IPS-18a (cell line): Measurements from ENCODE around the gene RBP3.

Experiments used
- H3K27ac ChIP-seq: one replicate; pipeline ENCODE4 v1.5.1; 2013; ENCODE audit warnings: low read length
- H3K27me3 ChIP-seq: one replicate; pipeline ENCODE4 v1.6.1; 2013; ENCODE audit warnings: mild to moderate bottlenecking, low read length; ENCODE audit not compliant: control insufficient read depth, insufficient read depth
- H3K36me3 ChIP-seq: one replicate; pipeline ENCODE4 v1.6.1; 2013; ENCODE audit warnings: low read depth, low read length; ENCODE audit not compliant: control insufficient read depth
- H3K4me1 ChIP-seq: one replicate; pipeline ENCODE4 v1.6.1; 2013; ENCODE audit warnings: low read depth, low read length; ENCODE audit not compliant: control insufficient read depth
- H3K4me3 ChIP-seq: one replicate; pipeline ENCODE4 v1.5.1; 2013; ENCODE audit warnings: low read length
- H3K9ac ChIP-seq: one replicate; pipeline ENCODE4 v1.6.1; 2013; ENCODE audit warnings: mild to moderate bottlenecking, low read length, moderate library complexity
- H3K9me3 ChIP-seq: one replicate; pipeline ENCODE4 v1.6.1; 2013; ENCODE audit warnings: low read depth, low read length; ENCODE audit not compliant: control insufficient read depth

Gene RBP3

GRCh38 chr10:47330804-47331203, 17.4 kb upstream of the RBP3 start:
- Histone ChIP-seq H3K9me3 (no peaks in the 10 kb centered on the region), H3K4me3 (no peak overlapping the region), H3K9ac (no peak overlapping the region), H3K36me3 (no peaks in the 10 kb centered on the region), H3K27ac (no peak overlapping the region), H3K27me3 (no peaks in the 10 kb centered on the region), H3K4me1 (no peaks in the 10 kb centered on the region)

GRCh38 chr10:47331491-47331890, 16.7 kb upstream of the RBP3 start:
- no peak overlapping the region for H3K4me3 ChIP-seq
- no peaks in the 10 kb centered on the region for H3K36me3 ChIP-seq
- no peak overlapping the region for H3K27ac ChIP-seq
- no peaks in the 10 kb centered on the region for H3K4me1 ChIP-seq
- no peaks in the 10 kb centered on the region for H3K9me3 ChIP-seq
- H3K27me3 ChIP-seq = no peaks in the 10 kb centered on the region
- no peak overlapping the region for H3K9ac ChIP-seq

- H3K9ac ChIP-seq = no peak overlapping the region
- no peak overlapping the region for H3K27ac ChIP-seq
- no peaks in the 10 kb centered on the region for H3K9me3 ChIP-seq
- H3K27me3 ChIP-seq = no peaks in the 10 kb centered on the region
- H3K36me3 ChIP-seq = no peaks in the 10 kb centered on the region
- H3K4me3 ChIP-seq = no peak overlapping the region
- no peaks in the 10 kb centered on the region for H3K4me1 ChIP-seq
Measured at GRCh38 chr10:47331954-47332353, 16.2 kb upstream of the RBP3 start.

GRCh38 chr10:47332371-47332770, 15.8 kb upstream of the RBP3 start:
- Histone ChIP-seq H3K4me1 (no peaks in the 10 kb centered on the region), H3K9me3 (no peaks in the 10 kb centered on the region), H3K4me3 (no peak overlapping the region), H3K27me3 (no peaks in the 10 kb centered on the region), H3K36me3 (no peaks in the 10 kb centered on the region), H3K9ac (no peak overlapping the region), H3K27ac (no peak overlapping the region)

- Histone ChIP-seq H3K9ac (no peak overlapping the region), H3K27ac (no peak overlapping the region), H3K4me3 (no peak overlapping the region), H3K4me1 (no peaks in the 10 kb centered on the region), H3K9me3 (no peaks in the 10 kb centered on the region), H3K36me3 (no peaks in the 10 kb centered on the region), H3K27me3 (no peaks in the 10 kb centered on the region)
Measured at GRCh38 chr10:47332946-47333345, 15.2 kb upstream of the RBP3 start.

GRCh38 chr10:47333532-47333931, 14.6 kb upstream of the RBP3 start:
- no peaks in the 10 kb centered on the region for H3K9me3 ChIP-seq
- H3K27me3 ChIP-seq = no peaks in the 10 kb centered on the region
- H3K4me3 ChIP-seq = no peak overlapping the region
- H3K4me1 ChIP-seq = no peaks in the 10 kb centered on the region
- H3K9ac ChIP-seq = no peak overlapping the region
- no peaks in the 10 kb centered on the region for H3K36me3 ChIP-seq
- no peak overlapping the region for H3K27ac ChIP-seq

- H3K36me3 ChIP-seq = no peaks in the 10 kb centered on the region
- no peaks in the 10 kb centered on the region for H3K4me1 ChIP-seq
- H3K9ac ChIP-seq = no peak overlapping the region
- H3K9me3 ChIP-seq = no peaks in the 10 kb centered on the region
- H3K4me3 ChIP-seq = no peak overlapping the region
- no peak overlapping the region for H3K27ac ChIP-seq
- no peaks in the 10 kb centered on the region for H3K27me3 ChIP-seq
Measured at GRCh38 chr10:47334466-47335295, 13.5 kb upstream of the RBP3 start.

GRCh38 chr10:47335906-47336305, 12.3 kb upstream of the RBP3 start:
- H3K4me3 ChIP-seq = no peak overlapping the region
- no peaks in the 10 kb centered on the region for H3K4me1 ChIP-seq
- no peaks in the 10 kb centered on the region for H3K9me3 ChIP-seq
- no peaks in the 10 kb centered on the region for H3K36me3 ChIP-seq
- no peak overlapping the region for H3K27ac ChIP-seq
- no peak overlapping the region for H3K9ac ChIP-seq
- no peaks in the 10 kb centered on the region for H3K27me3 ChIP-seq

GRCh38 chr10:47336387-47337134, 11.6 kb upstream of the RBP3 start:
- no peak overlapping the region for H3K27ac ChIP-seq
- no peak overlapping the region for H3K4me3 ChIP-seq
- no peak overlapping the region for H3K9ac ChIP-seq
- H3K9me3 ChIP-seq = no peaks in the 10 kb centered on the region
- H3K4me1 ChIP-seq = no peaks in the 10 kb centered on the region
- H3K36me3 ChIP-seq = no peaks in the 10 kb centered on the region
- H3K27me3 ChIP-seq = no peaks in the 10 kb centered on the region

- Histone ChIP-seq H3K4me3 (no peak overlapping the region), H3K4me1 (peaks cover 4% of the 10 kb centered on the region), H3K36me3 (no peaks in the 10 kb centered on the region), H3K27ac (no peak overlapping the region), H3K27me3 (no peaks in the 10 kb centered on the region), H3K9ac (no peak overlapping the region), H3K9me3 (no peaks in the 10 kb centered on the region)
Measured at GRCh38 chr10:47337310-47337709, 10.9 kb upstream of the RBP3 start.

GRCh38 chr10:47339186-47339735, 8.9 kb upstream of the RBP3 start:
- H3K9me3 ChIP-seq = no peaks in the 10 kb centered on the region
- H3K27ac ChIP-seq = no peak overlapping the region
- H3K27me3 ChIP-seq = no peaks in the 10 kb centered on the region
- H3K36me3 ChIP-seq = no peaks in the 10 kb centered on the region
- H3K4me3 ChIP-seq = no peak overlapping the region
- no peak overlapping the region for H3K9ac ChIP-seq
- H3K4me1 ChIP-seq = peaks cover 11% of the 10 kb centered on the region
